T-cell (primary cell): Measurements from ENCODE around the gene EPS8L1. TPM values are rescaled to one million over a fixed set of nuclear protein-coding genes. Genes with fewer than 3 reads are reported as not detected.
"Not testable (repeated sequence)": the region's sequence is repeated elsewhere in the genome, so short reads cannot be mapped to it uniquely, and the experiment has no call there.

ENCODE experiments used
- ATAC-seq, 4 experiments: fragments of 200-7000 bp in 3 of 4; fragments of 150-1000 bp in 1 of 4; cut with Tn5 transposase; replicated peaks in 1 of 4; 1 replicate in 3 of 4; 2 replicates in 1 of 4; pipeline ENCODE4 v1.10.0; 2021; ENCODE audit warnings: moderate library complexity in 3 of 4, mild to moderate bottlenecking in 2 of 4, moderate number of reproducible peaks in 1 of 4
- CTCF ChIA-PET, 2 donors: fragments of 300-600 bp; sonication (Branson Sonifier 250); formaldehyde crosslinking; loops; one replicate each; lab custom pipeline; 2022; ENCODE audit warnings: antibody characterized with exemption in 2 of 2; lab: Charles Lee
- POLR2A ChIA-PET, 2 donors: fragments of 300-600 bp; sonication (Branson Sonifier 250); formaldehyde crosslinking; loops; one replicate each; lab custom pipeline; 2022; ENCODE audit warnings: antibody characterized with exemption in 2 of 2; lab: Charles Lee
- DNase-seq, 35 experiments: peaks; one replicate each; pipeline versions ENCODE4 v3.0.0 to v3.0.0-alpha.2; 2013 to 2023
- H3K27ac ChIP-seq: one replicate; pipeline ENCODE4 v1.5.1; 2013; ENCODE audit warnings: low read length
- H3K27me3 ChIP-seq, 2 experiments: replicated peaks in 1 of 2; 1 replicate in 1 of 2; 2 replicates in 1 of 2; pipeline versions ENCODE4 v1.6.1 to v1.7.0; 2013; ENCODE audit warnings: low read length in 1 of 2, mixed read lengths in 1 of 2; ENCODE audit not compliant: control insufficient read depth in 2 of 2, insufficient read depth in 2 of 2; ENCODE audit errors: extremely low read depth in 1 of 2
- H3K36me3 ChIP-seq, 2 donors: 1 replicate in 1 of 2; 2 replicates in 1 of 2; pipeline versions ENCODE4 v1.6.1 to v1.7.0; 2013; ENCODE audit warnings: low read length in 1 of 2; ENCODE audit not compliant: control insufficient read depth in 2 of 2, insufficient read depth in 1 of 2; ENCODE audit errors: extremely low read depth in 1 of 2
- H3K4me1 ChIP-seq, 2 experiments: 1 replicate in 1 of 2; 2 replicates in 1 of 2; pipeline versions ENCODE4 v1.6.1 to v1.7.0; 2013; ENCODE audit warnings: low read length in 2 of 2, mixed read lengths in 1 of 2; ENCODE audit not compliant: insufficient read depth in 2 of 2, control insufficient read depth in 1 of 2; ENCODE audit errors: extremely low read depth in 1 of 2
- H3K4me3 ChIP-seq, 2 donors: 1 replicate in 1 of 2; 2 replicates in 1 of 2; pipeline versions ENCODE4 v1.5.1 to v1.7.0; 2013; ENCODE audit warnings: mild to moderate bottlenecking in 2 of 2, low read length in 1 of 2, moderate library complexity in 1 of 2; ENCODE audit not compliant: control insufficient read depth in 1 of 2; ENCODE audit errors: extremely low read depth in 1 of 2
- H3K9me3 ChIP-seq: 2 replicates; pipeline ENCODE4 v1.7.0; 2013
- H3K27ac Mint-ChIP-seq, 2 donors: one replicate each; pipeline ENCODE4 v1.8.0; 2020 to 2021; ENCODE audit warnings: mild to moderate bottlenecking in 2 of 2, mixed read lengths in 2 of 2
- H3K27me3 Mint-ChIP-seq, 2 donors: one replicate each; pipeline ENCODE4 v1.8.0; 2021 to 2022; ENCODE audit warnings: mixed read lengths in 2 of 2
- H3K36me3 Mint-ChIP-seq: one replicate; pipeline ENCODE4 v1.8.0; 2021; ENCODE audit warnings: mixed read lengths
- H3K4me1 Mint-ChIP-seq, 3 donors: one replicate each; pipeline ENCODE4 v1.8.0; 2020 to 2022; ENCODE audit warnings: mixed read lengths in 3 of 3, mild to moderate bottlenecking in 1 of 3
- H3K4me3 Mint-ChIP-seq, 3 donors: one replicate each; pipeline ENCODE4 v1.8.0; 2020 to 2022; ENCODE audit warnings: mild to moderate bottlenecking in 3 of 3, mixed read lengths in 3 of 3, moderate library complexity in 3 of 3
- H3K9me3 Mint-ChIP-seq, 3 donors: one replicate each; pipeline ENCODE4 v1.8.0; 2020 to 2022; ENCODE audit warnings: mixed read lengths in 3 of 3
- WGBS: methylation state at CpG from one replicate; pipeline ENCODE4 v1.1.5; 2013; ENCODE audit warnings: missing lambda C conversion rate; ENCODE audit not compliant: insufficient coverage; 5-methylcytosine and 5-hydroxymethylcytosine counted together
- total RNA-seq, 35 experiments: library from RNA in 6 of 35; stranded (reverse) in 6 of 35; fragments of 120-200 nt in 1 of 35; gene quantifications; one replicate each; pipeline versions ENCODE4 v1.2.1 to v1.2.4 and lab custom pipeline; 2013 to 2026

Gene EPS8L1
- total RNA-seq (1 to 10 TPM; 1.1 to 3.5 (median 2.0) TPM), total RNA-seq (lab: John Stamatoyannopoulos, UW) (0 to 2.1 (median 0.72) reads per million in 29 experiments)
- 2.1 TPM for total RNA-seq (2013)

- H3K36me3 Mint-ChIP-seq = no peaks in the 10 kb centered on the region
- ChIA-PET POLR2A (no interaction called here), CTCF (no interaction called here)
- peaks cover 2 to 4% (median 3%) of the 10 kb centered on the region in 3 donors for H3K9me3 Mint-ChIP-seq
- H3K27me3 Mint-ChIP-seq = peaks cover 35 to 59% of the 10 kb centered on the region in 2 donors
- H3K4me1 Mint-ChIP-seq = peaks cover 7 to 11% (median 8%) of the 10 kb centered on the region in 3 donors
- Histone ChIP-seq H3K4me1 (peaks cover under 1 to 10% of the 10 kb centered on the region in 2 experiments), H3K27ac (no peak within 1 kb of the TSS), H3K27me3 (peaks cover 0 to 72% of the 10 kb centered on the region in 2 experiments), H3K9me3 (no peaks in the 10 kb centered on the region), H3K4me3 (no peak within 1 kb of the TSS), H3K36me3 (no peaks in the 10 kb centered on the region)
- 55% methylated on average over 12 of the region's 18 CpGs for WGBS
- H3K27ac Mint-ChIP-seq = no peak within 1 kb of the TSS
- no peak within 1 kb of the TSS for H3K4me3 Mint-ChIP-seq
- DNase-seq = no peak
- no peak for ATAC-seq
Measured at GRCh38 chr19:55075371-55075998, at the start of gene EPS8L1. EPS8L1 (plus strand) TSS chr19:55075869; CDS start chr19:55076445, 576 bp downstream.

GRCh38 chr19:55027140-55027471, 48.6 kb upstream of the EPS8L1 start:
- H3K27me3 ChIP-seq, POLR2A ChIA-PET, H3K9me3 ChIP-seq, H3K4me1 ChIP-seq, H3K36me3 ChIP-seq, H3K36me3 Mint-ChIP-seq, H3K27ac ChIP-seq, H3K4me3 Mint-ChIP-seq, ATAC-seq, H3K4me3 ChIP-seq, DNase-seq, H3K27ac Mint-ChIP-seq, H3K4me1 Mint-ChIP-seq, CTCF ChIA-PET, H3K27me3 Mint-ChIP-seq: not testable (repeated sequence)
- H3K9me3 Mint-ChIP-seq = peaks cover 9 to 13% (median 11%) of the 10 kb centered on the region in 3 donors
- WGBS = no CpG with 5 or more reads among the region's 12 CpGs

- H3K36me3 Mint-ChIP-seq = no peaks in the 10 kb centered on the region
- no peak overlapping the region for H3K27ac ChIP-seq
- ATAC-seq (peak in 1 of 4 experiments; percentile 24), DNase-seq (no peak)
- H3K4me1 Mint-ChIP-seq = peaks cover 4 to 6% (median 5%) of the 10 kb centered on the region in 3 donors
- no peaks in the 10 kb centered on the region for H3K36me3 ChIP-seq
- WGBS = 98% methylated on average over 15 of the region's 21 CpGs
- H3K27me3 ChIP-seq = peaks cover 0 to 6% of the 10 kb centered on the region in 2 experiments
- H3K27me3 Mint-ChIP-seq = no peaks in the 10 kb centered on the region
- H3K27ac Mint-ChIP-seq = peak overlapping the region in 1 of 2 donors; percentile 34
- no peak overlapping the region for H3K4me3 Mint-ChIP-seq
- no peaks in the 10 kb centered on the region for H3K9me3 ChIP-seq
- no peak overlapping the region for H3K4me3 ChIP-seq
- H3K4me1 ChIP-seq = peaks cover 0 to 7% of the 10 kb centered on the region in 2 experiments
- ChIA-PET POLR2A (no interaction called here), CTCF (no interaction called here)
- peaks cover 9 to 13% (median 11%) of the 10 kb centered on the region in 3 donors for H3K9me3 Mint-ChIP-seq
Measured at GRCh38 chr19:55027472-55028337, 48.0 kb upstream of the EPS8L1 start.

- Mint-ChIP-seq H3K36me3 (no peaks in the 10 kb centered on the region), H3K9me3 (peaks cover 5 to 10% (median 7%) of the 10 kb centered on the region in 3 donors), H3K4me3 (no peak overlapping the region), H3K27ac (no peak overlapping the region), H3K27me3 (no peaks in the 10 kb centered on the region), H3K4me1 (peaks cover 4 to 8% (median 5%) of the 10 kb centered on the region in 3 donors)
- no peak overlapping the region for H3K27ac ChIP-seq
- no peak for DNase-seq
- no peak overlapping the region for H3K4me3 ChIP-seq
- H3K4me1 ChIP-seq = peaks cover 0 to 7% of the 10 kb centered on the region in 2 experiments
- WGBS = 95% methylated on average over 4 of the region's 7 CpGs
- CTCF ChIA-PET = interaction anchor here in 1 of 2 donors (0.6 kb wide), 1 partner anchor 1145 kb away, joined by 6 read pairs; no protein-coding TSS in a partner anchor
- no peak for ATAC-seq
- POLR2A ChIA-PET = interaction anchor here in 1 of 2 donors (0.6 kb wide), 1 partner anchor 17 kb away, joined by 8 read pairs; no protein-coding TSS in a partner anchor
- peaks cover 0 to 6% of the 10 kb centered on the region in 2 experiments for H3K27me3 ChIP-seq
- no peaks in the 10 kb centered on the region for H3K9me3 ChIP-seq
- H3K36me3 ChIP-seq = no peaks in the 10 kb centered on the region
Measured at GRCh38 chr19:55028757-55029156, 46.9 kb upstream of the EPS8L1 start.

GRCh38 chr19:55031178-55031577, 44.5 kb upstream of the EPS8L1 start:
- Histone ChIP-seq H3K27ac (no peak overlapping the region), H3K36me3 (no peaks in the 10 kb centered on the region), H3K9me3 (no peaks in the 10 kb centered on the region), H3K4me1 (peaks cover 0 to 7% of the 10 kb centered on the region in 2 experiments), H3K27me3 (peaks cover 0 to 6% of the 10 kb centered on the region in 2 experiments), H3K4me3 (no peak overlapping the region)
- POLR2A ChIA-PET = no interaction called here
- Mint-ChIP-seq H3K27me3 (peaks cover 0 to 4% of the 10 kb centered on the region in 2 donors), H3K9me3 (peaks cover 2% of the 10 kb centered on the region in 3 donors), H3K4me3 (no peak overlapping the region), H3K27ac (no peak overlapping the region), H3K4me1 (peaks cover 1 to 5% (median 3%) of the 10 kb centered on the region in 3 donors), H3K36me3 (peaks cover 4% of the 10 kb centered on the region)
- ATAC-seq (no peak), DNase-seq (no peak)
- 91% methylated on average over 7 of the region's 7 CpGs for WGBS
- CTCF ChIA-PET = no interaction called here

- H3K27me3 ChIP-seq = peaks cover 0 to 6% of the 10 kb centered on the region in 2 experiments
- H3K4me3 Mint-ChIP-seq = no peak overlapping the region
- peaks cover 4% of the 10 kb centered on the region for H3K36me3 Mint-ChIP-seq
- POLR2A ChIA-PET = no interaction called here
- peaks cover 0 to 4% (median 0%) of the 10 kb centered on the region in 3 donors for H3K4me1 Mint-ChIP-seq
- H3K9me3 ChIP-seq = no peaks in the 10 kb centered on the region
- DNase-seq (no peak), ATAC-seq (no peak)
- CTCF ChIA-PET = no interaction called here
- H3K27ac ChIP-seq = no peak overlapping the region
- H3K27ac Mint-ChIP-seq = no peak overlapping the region
- peaks cover 0 to 4% of the 10 kb centered on the region in 2 donors for H3K27me3 Mint-ChIP-seq
- peaks cover 0 to 7% of the 10 kb centered on the region in 2 experiments for H3K4me1 ChIP-seq
- H3K36me3 ChIP-seq = no peaks in the 10 kb centered on the region
- WGBS = 96% methylated on average over 18 of the region's 22 CpGs
- no peak overlapping the region for H3K4me3 ChIP-seq
- no peaks in the 10 kb centered on the region for H3K9me3 Mint-ChIP-seq
Measured at GRCh38 chr19:55032170-55032800, 43.4 kb upstream of the EPS8L1 start.
